HG03469 (cell line): Measurements from ENCODE around the gene PPP1R2.
A peak's percentile ranks its signal among the peaks of the same experiment; 100 is the strongest.
"Not testable (repeated sequence)": the region's sequence is repeated elsewhere in the genome, so short reads cannot be mapped to it uniquely, and the experiment has no call there.

Source experiments
- ATAC-seq: cut with Tn5 transposase; IDR thresholded peaks from one replicate; pipeline ENCODE4 v1.9.1; 2021; ENCODE audit warnings: mild to moderate bottlenecking, moderate library complexity, moderate number of reproducible peaks; ENCODE audit not compliant: unreplicated experiment

PPP1R2 gene

GRCh38 chr3:195542698-195543499, at the start of gene PPP1R2:
Gene PPP1R2, minus strand, starts transcription at chr3:195543325. Its CDS starts 300 bp downstream, at chr3:195543025.
- peak; percentile 55 for ATAC-seq

- no peak for ATAC-seq
Observed at GRCh38 chr3:195591852-195592251, 48.7 kb upstream of the PPP1R2 start.

GRCh38 chr3:195591220-195591619, 48.1 kb upstream of the PPP1R2 start:
- ATAC-seq, result no peak

DNA sequence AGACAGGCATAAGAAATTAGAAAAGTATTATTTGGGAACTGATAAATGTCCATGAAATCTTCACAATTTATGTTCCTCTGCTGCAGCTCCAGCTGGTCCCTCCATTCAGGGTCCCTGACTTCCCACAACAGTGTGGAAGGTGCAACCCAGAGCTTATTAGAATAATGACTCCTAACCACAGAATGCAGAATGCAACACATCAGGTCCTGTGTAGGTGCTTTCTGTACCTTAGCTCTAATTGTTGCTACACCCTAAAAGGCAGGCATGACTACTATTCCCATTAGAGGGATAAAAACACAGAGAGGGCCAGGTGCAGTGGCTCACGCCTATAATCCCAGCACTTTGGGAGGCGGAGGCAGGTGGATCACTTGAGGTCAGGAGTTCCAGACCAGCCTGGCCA, 47.3 kb upstream of the PPP1R2 start:
- ATAC-seq, result not testable (repeated sequence)

GRCh38 chr3:195589796-195590195, 46.7 kb upstream of the PPP1R2 start:
- not testable (repeated sequence) for ATAC-seq

- ATAC-seq, result no peak
Observed at GRCh38 chr3:195587824-195588223, 44.7 kb upstream of the PPP1R2 start.

DNA sequence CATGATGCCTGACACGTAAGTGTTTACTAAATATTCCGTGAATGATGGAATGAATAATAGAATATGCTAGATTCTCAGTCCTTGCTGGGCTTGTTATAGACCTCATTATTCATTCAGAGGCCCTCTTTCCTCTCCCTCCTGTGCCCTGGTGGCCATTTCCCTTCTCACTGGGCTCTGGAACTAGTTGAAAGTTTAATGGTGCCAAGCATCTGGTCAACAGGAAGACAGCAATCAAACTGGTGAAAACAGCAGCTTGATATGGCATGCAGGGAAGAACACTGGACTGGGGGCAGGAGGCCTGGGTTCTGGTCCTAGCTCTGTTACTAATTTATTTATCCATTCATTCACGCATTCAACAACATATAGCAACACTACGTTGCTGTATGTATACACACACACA, 44.3 kb upstream of the PPP1R2 start:
- ATAC-seq, result no peak

GRCh38 chr3:195584543-195584870, 41.4 kb upstream of the PPP1R2 start:
- no peak for ATAC-seq

DNA sequence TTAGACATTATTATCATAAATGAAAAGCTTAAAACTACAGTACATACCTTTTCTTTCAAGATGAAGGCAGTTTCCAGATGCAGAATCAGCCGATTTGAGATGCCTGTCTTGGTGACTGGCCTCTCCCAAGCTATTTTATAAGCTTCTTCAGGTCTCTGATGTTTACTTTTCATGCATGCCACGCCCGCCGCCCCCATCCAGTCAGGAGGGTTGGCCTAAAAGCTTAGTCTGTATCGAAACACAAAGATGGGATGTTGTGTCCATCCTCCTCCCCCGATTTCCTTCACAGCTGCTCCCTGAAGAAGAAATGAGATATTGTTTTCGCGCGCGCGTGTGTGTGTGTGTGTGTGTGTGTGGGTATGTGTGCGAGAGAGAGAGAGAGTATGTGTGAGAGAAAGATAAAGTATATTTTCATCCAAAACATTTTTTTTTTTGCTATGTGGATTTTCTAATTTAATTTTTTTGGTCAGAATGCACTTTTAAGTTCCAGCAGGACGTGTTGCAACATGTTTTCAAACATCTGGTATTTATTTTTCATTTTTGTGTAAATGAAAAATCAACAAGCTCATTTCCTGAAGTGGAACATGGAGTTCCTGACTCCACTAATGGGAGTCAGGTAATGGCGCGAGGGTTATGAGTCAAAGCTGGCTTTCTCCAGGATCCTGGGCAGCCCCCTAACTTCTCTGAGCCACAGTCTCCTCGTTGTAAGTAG, 40.9 kb upstream of the PPP1R2 start, which contains the start of gene APOD:
APOD (minus strand) TSS at position 110 of the 712 bp plus-strand sequence. CDS start 4,479 bp downstream, outside the sequence.
- no peak for ATAC-seq

- ATAC-seq, result no peak
Observed at GRCh38 chr3:195582947-195583346, 39.8 kb upstream of the PPP1R2 start.

DNA sequence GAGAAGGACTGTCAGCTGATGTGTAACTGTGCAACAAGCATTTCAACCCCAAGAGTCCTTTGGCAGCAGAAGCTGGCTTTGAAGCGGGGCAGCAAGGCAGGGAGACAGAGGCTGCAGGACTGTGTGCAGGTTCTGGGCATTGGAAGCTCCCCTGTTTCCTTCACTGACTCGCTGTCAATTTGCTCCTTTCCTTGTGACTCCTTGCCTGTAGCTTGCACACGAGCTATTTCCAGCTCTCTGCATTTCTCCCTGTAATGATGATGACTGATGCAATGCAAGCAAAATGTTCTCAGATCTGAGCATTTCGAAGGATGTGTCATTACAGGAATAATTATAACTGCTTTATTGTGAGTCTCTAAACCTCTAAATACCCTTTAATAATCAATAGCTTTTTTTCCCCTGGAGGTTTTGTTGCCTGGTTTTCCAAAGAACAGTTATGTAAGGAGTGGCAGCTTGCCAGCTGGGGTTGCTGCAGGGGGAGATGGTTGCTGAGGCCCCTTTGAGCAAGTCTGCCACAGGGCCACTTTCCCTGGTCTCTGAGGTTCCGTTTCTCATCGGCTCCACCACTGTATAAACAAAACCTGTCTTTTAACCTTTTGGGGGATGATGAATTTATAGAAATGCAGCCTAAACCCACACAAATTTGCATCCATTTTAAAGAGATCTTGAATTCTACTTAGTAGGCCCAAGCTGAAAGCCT, 37.8 kb upstream of the PPP1R2 start:
- ATAC-seq, result no peak

- no peak for ATAC-seq
Observed at GRCh38 chr3:195579281-195579680, 36.2 kb upstream of the PPP1R2 start.

DNA sequence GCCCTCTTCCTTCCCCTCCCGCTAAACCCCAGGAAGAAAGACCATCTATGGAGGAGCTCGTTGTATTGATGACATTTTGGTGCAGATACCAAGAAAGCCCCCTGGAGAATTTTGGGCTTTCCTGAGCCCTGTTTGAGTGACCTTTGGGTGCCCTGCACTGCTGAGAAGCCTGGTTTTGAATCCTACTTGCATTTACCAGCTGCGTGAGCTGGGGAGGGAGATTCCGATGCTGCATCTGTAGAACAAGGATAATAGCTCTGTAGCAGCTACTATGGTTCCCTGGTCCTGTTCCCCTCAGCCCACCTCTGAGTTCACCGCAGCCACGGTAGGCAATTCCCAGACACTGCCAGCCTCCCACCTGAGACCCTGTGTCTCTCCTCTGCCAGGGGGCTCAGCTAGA, 35.4 kb upstream of the PPP1R2 start:
- no peak for ATAC-seq

GRCh38 chr3:195577645-195578177, 34.6 kb upstream of the PPP1R2 start:
- ATAC-seq, result no peak

GRCh38 chr3:195574497-195575304, 31.6 kb upstream of the PPP1R2 start:
- ATAC-seq, result no peak

DNA sequence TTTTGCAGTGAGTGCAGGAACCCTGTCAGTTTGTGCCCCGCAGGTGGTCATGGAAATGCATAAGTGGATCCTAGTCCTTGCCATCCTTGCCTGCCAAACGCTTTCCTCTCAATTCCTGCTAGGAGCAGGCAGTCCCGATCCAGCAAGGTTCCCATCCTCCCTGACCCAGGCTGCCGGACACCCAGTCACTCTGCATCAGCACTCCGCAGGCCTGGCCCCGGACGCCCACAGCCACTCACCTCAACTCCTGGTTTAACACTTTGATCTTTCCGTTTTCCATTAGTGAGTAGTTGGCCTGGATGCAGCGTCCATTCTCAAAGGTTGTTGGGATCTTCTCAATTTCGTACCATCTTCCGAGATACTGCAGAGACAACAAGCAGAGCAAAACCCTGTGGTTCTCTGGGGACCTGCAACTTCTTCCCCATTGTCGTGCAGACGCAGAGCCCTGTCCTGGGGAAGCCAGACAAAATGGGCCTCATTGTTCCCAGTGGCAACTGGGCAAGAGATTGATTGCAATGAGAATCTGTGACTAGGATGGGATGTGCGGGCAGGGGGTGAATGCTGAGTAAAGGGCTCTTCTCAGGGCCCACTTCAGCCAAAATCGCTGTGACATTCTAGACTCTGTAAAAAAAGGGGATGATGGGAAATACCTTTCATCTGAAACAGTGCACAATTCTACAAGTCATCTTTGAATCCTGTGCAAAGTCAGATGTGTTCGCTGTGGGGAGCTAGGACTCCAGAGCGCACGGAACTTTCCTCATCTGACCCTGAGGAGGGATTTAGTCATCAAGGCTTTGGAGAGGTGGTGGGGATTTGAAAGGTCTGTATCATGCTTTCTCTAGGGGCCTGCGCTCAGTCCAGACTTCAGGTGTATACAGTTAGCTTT, 30.7 kb upstream of the PPP1R2 start:
- ATAC-seq, result no peak

DNA sequence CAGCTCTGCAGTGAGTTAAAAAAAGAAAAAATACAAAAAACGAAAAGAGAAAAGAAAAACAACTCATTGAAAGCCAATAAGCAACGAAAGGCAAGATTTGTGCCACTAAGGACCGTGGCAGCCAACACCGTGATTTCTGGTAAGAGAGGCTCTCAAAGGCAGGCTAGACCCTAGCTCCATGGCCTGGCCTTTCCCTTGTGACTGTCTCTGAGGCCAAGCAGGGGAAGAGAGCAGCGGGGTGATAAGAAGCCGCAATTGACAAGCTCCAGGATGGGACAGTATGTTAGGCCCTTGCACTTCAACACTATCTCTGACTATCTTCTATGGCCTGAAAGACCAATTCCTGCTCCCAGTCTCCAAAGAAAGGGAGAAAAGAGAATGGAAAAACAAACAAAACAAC, 28.2 kb upstream of the PPP1R2 start:
- ATAC-seq, result no peak

GRCh38 chr3:195570912-195571311, 27.8 kb upstream of the PPP1R2 start:
- no peak for ATAC-seq

DNA sequence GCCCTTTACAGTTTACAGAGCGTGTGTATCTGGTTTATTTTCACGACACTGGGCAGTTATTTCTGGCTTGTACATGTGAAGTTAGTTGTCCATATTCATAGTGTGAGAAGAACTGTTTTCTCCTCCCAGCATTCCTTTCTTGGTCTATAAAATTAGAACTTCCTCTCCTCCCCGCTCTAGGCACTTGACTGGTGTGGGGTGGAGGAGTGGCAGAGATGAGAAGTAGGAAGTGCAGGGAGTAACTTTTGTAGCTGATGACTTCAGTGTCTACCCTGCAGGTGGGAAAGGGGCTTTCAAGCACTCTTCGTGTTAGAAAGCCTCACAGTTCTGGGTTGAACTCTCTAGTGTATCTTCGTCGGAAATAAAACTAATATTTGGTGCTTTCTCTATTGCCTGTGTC, 27.2 kb upstream of the PPP1R2 start:
- ATAC-seq, result no peak

DNA sequence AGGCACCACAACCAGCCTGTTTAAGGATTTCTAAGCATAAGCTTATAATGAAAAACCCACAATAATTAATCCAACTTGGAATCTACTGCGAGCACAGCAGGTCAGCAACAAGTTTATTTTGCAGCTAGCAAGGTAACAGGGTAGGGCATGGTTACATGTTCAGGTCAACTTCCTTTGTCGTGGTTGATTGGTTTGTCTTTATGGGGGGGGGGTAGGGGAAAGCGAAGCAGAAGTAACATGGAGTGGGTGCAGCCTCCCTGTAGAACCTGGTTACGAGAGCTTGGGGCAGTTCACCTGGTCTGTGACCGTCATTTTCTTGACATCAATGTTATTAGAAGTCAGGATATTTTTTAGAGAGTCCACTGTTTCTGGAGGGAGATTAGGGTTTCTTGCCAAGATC, 25.5 kb upstream of the PPP1R2 start:
- no peak for ATAC-seq
